Hepatocyte (in vitro differentiated cells): ENCODE results near the gene ABLIM1. TPM values are rescaled to one million over a fixed set of nuclear protein-coding genes. Genes with fewer than 3 reads are reported as not detected.

ENCODE experiments used
- DNase-seq: peaks from one replicate; pipeline ENCODE4 v3.0.0-alpha.2; 2016; ENCODE audit warnings: low spot score
- H2AFZ ChIP-seq: fragments of 200-600 bp; sonication (generic); 2 replicates; pipeline ENCODE4 v1.6.0; 2016; ENCODE audit warnings: antibody characterized with exemption, mild to moderate bottlenecking
- H3K27ac ChIP-seq: fragments of 200-600 bp; sonication (generic); 2 replicates; pipeline ENCODE4 v1.5.1; 2016; ENCODE audit warnings: mild to moderate bottlenecking
- H3K27me3 ChIP-seq: fragments of 200-600 bp; sonication (generic); 2 replicates; pipeline ENCODE4 v1.6.1; 2016
- H3K36me3 ChIP-seq: fragments of 200-600 bp; sonication (generic); replicated peaks from 2 replicates; pipeline ENCODE4 v1.5.1; 2016; ENCODE audit warnings: low read depth; ENCODE audit not compliant: insufficient read depth
- H3K4me1 ChIP-seq: fragments of 200-600 bp; sonication (generic); 2 replicates; pipeline ENCODE4 v1.5.1; 2016; ENCODE audit warnings: mild to moderate bottlenecking, moderate library complexity; ENCODE audit not compliant: insufficient read depth
- H3K4me2 ChIP-seq: fragments of 200-600 bp; sonication (generic); 2 replicates; pipeline ENCODE4 v1.6.0; 2016
- H3K4me3 ChIP-seq: fragments of 200-600 bp; sonication (generic); 2 replicates; pipeline ENCODE4 v1.5.1; 2016; ENCODE audit warnings: mild to moderate bottlenecking
- H3K79me2 ChIP-seq: fragments of 200-600 bp; sonication (generic); 2 replicates; pipeline ENCODE4 v1.6.0; 2017; ENCODE audit warnings: mild to moderate bottlenecking
- H3K9me2 ChIP-seq: fragments of 200-600 bp; sonication (generic); replicated peaks from 2 replicates; pipeline ENCODE4 v1.6.0; 2017; ENCODE audit warnings: mild to moderate bottlenecking; ENCODE audit not compliant: insufficient read depth
- H3K9me3 ChIP-seq: fragments of 200-600 bp; sonication (generic); 2 replicates; pipeline ENCODE4 v1.5.1; 2016; ENCODE audit warnings: low read depth, mild to moderate bottlenecking
- H4K20me1 ChIP-seq: fragments of 200-600 bp; sonication (generic); 2 replicates; pipeline ENCODE4 v1.6.0; 2016; ENCODE audit warnings: mild to moderate bottlenecking; ENCODE audit not compliant: insufficient read depth, poor library complexity, severe bottlenecking
- EZH2 ChIP-seq: fragments of 200-600 bp; sonication (generic); IDR thresholded peaks from 2 replicates; pipeline ENCODE4 v1.6.1; 2016; ENCODE audit warnings: antibody characterized with exemption, mild to moderate bottlenecking, borderline replicate concordance
- EZH2phosphoT487 ChIP-seq: fragments of 200-600 bp; sonication (generic); IDR thresholded peaks from one replicate; pipeline ENCODE4 v1.6.1; 2018; ENCODE audit warnings: antibody characterized with exemption, mild to moderate bottlenecking, low read depth, moderate library complexity; ENCODE audit not compliant: unreplicated experiment, severe bottlenecking
- WGBS: methylation state at CpG from one replicate; pipeline ENCODE4 v1.1.6; 2016; ENCODE audit warnings: low lambda C conversion rate; ENCODE audit errors: missing lambda C conversion rate; 5-methylcytosine and 5-hydroxymethylcytosine counted together
- polyA plus RNA-seq: library from polyadenylated mRNA; unstranded; fragments of >200 nt; fragmentation: Nextera tagmentation; extraction: Ambion mirVana; gene quantifications from 2 replicates; pipeline ENCODE4 v1.2.1, GENCODE V29; 2016
- total RNA-seq: library from RNA; depleted of rRNA; stranded (reverse); fragments of >200 nt; gene quantifications from 2 replicates; pipeline ENCODE4 v1.2.3, GENCODE V29; 2014
- TF ChIP-seq, protein P1 (sequence below): fragments of 200-600 bp; sonication (generic); IDR thresholded peaks from 2 replicates; pipeline ENCODE4 v1.5.1; 2016; ENCODE audit warnings: antibody characterized with exemption, mild to moderate bottlenecking; ENCODE audit not compliant: poor library complexity

Gene ABLIM1
- total and polyA plus RNA-seq, 2 experiments from 2014 or later = 20.8 to 31.6 TPM

- H3K36me3 ChIP-seq = no peaks in the 10 kb centered on the region
- H3K27ac ChIP-seq = no peak overlapping the region
- no peak for TF ChIP-seq EZH2phosphoT487
- TF ChIP-seq EZH2 = no peak
- TF ChIP-seq, protein P1, sequence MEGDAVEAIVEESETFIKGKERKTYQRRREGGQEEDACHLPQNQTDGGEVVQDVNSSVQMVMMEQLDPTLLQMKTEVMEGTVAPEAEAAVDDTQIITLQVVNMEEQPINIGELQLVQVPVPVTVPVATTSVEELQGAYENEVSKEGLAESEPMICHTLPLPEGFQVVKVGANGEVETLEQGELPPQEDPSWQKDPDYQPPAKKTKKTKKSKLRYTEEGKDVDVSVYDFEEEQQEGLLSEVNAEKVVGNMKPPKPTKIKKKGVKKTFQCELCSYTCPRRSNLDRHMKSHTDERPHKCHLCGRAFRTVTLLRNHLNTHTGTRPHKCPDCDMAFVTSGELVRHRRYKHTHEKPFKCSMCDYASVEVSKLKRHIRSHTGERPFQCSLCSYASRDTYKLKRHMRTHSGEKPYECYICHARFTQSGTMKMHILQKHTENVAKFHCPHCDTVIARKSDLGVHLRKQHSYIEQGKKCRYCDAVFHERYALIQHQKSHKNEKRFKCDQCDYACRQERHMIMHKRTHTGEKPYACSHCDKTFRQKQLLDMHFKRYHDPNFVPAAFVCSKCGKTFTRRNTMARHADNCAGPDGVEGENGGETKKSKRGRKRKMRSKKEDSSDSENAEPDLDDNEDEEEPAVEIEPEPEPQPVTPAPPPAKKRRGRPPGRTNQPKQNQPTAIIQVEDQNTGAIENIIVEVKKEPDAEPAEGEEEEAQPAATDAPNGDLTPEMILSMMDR = no peak
- no peak overlapping the region for H2AFZ ChIP-seq
- WGBS = 93% methylated on average over 5 of the region's 5 CpGs
- H3K9me2 ChIP-seq = no peaks in the 10 kb centered on the region
- no peaks in the 10 kb centered on the region for H4K20me1 ChIP-seq
- no peak overlapping the region for H3K4me3 ChIP-seq
- no peaks in the 10 kb centered on the region for H3K27me3 ChIP-seq
- no peaks in the 10 kb centered on the region for H3K79me2 ChIP-seq
- H3K9me3 ChIP-seq = no peaks in the 10 kb centered on the region
- DNase-seq = no peak
- H3K4me1 ChIP-seq = no peaks in the 10 kb centered on the region
- no peak overlapping the region for H3K4me2 ChIP-seq
These were observed 266.5 kb downstream of the ABLIM1 start for GRCh38 chr10:114391599-114391998.

DNA sequence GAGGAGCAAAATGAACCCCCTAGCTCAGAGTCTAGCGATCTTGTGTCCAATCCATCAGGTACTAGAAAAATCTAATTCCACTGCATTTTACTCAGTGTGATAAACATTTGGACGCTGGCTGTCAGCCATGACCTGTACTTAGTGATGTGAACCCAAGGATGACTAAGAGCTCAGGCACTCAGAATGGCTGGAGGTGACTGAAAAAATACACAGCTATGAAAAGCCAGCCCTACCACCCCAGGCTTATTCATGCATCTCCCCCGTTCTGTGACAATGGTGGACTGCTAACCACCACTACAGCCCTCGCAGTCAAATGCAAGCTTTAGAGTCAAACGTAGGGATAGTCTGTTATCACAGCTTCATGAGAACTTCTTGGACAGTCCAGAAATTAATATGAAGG is 268.6 kb downstream of the ABLIM1 start:
- Histone ChIP-seq H3K27ac (no peak overlapping the region), H3K9me2 (no peaks in the 10 kb centered on the region), H3K4me3 (no peak overlapping the region), H3K9me3 (no peaks in the 10 kb centered on the region), H2AFZ (no peak overlapping the region), H3K27me3 (no peaks in the 10 kb centered on the region), H3K36me3 (no peaks in the 10 kb centered on the region), H4K20me1 (no peaks in the 10 kb centered on the region), H3K4me1 (no peaks in the 10 kb centered on the region), H3K4me2 (no peak overlapping the region), H3K79me2 (no peaks in the 10 kb centered on the region)
- 77% methylated on average over 5 of the region's 5 CpGs for WGBS
- no peak for DNase-seq
- TF ChIP-seq EZH2phosphoT487 (no peak), EZH2 (no peak)
- TF ChIP-seq, protein P1 = no peak

- Histone ChIP-seq H3K9me2 (no peaks in the 10 kb centered on the region), H3K27me3 (no peaks in the 10 kb centered on the region), H3K4me3 (no peak overlapping the region), H2AFZ (no peak overlapping the region), H3K4me1 (no peaks in the 10 kb centered on the region), H3K27ac (no peak overlapping the region), H3K9me3 (no peaks in the 10 kb centered on the region), H3K36me3 (no peaks in the 10 kb centered on the region), H3K79me2 (no peaks in the 10 kb centered on the region), H3K4me2 (no peak overlapping the region), H4K20me1 (no peaks in the 10 kb centered on the region)
- DNase-seq = no peak
- WGBS = 77% methylated on average over 3 of the region's 3 CpGs
- no peak for TF ChIP-seq EZH2
- TF ChIP-seq, protein P1 = no peak
- TF ChIP-seq EZH2phosphoT487 = no peak
These were observed 269.8 kb downstream of the ABLIM1 start for GRCh38 chr10:114388275-114388674.

DNA sequence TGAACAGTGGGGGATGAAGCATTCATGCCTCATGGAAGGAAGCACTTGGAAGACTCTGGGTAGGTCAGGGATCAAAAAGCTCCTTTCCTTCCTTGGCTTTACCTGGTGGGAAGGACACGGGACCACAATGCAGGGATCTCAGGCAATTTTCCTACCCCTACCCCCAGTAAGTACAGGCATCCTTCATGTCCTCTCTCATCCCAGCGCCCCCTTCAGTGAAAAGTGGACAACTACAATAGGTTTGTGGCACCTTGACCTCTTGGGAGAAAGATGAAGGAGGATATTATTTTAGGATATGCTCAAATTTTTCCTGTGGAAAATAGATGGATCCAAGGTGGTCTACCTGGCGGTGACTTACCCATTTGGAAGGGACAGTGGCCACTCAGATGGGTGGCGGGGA is 270.3 kb downstream of the ABLIM1 start:
- no peak overlapping the region for H3K4me3 ChIP-seq
- 77% methylated on average over 4 of the region's 4 CpGs for WGBS

More for the DNA sequence above, 270.3 kb downstream of the ABLIM1 start:
- Histone ChIP-seq H3K79me2 (no peaks in the 10 kb centered on the region), H3K9me2 (no peaks in the 10 kb centered on the region), H3K4me1 (no peaks in the 10 kb centered on the region), H3K27me3 (no peaks in the 10 kb centered on the region), H3K4me2 (no peak overlapping the region), H3K27ac (no peak overlapping the region), H2AFZ (no peak overlapping the region), H4K20me1 (no peaks in the 10 kb centered on the region), H3K36me3 (no peaks in the 10 kb centered on the region), H3K9me3 (no peaks in the 10 kb centered on the region)
- no peak for TF ChIP-seq EZH2
- TF ChIP-seq, protein P1 = no peak
- TF ChIP-seq EZH2phosphoT487 = no peak
- no peak for DNase-seq
